HG02571 (cell line): Measurements from ENCODE around the gene VPS11.
A peak's percentile ranks its signal among the peaks of the same experiment; 100 is the strongest.
"Not testable (repeated sequence)": the region's sequence is repeated elsewhere in the genome, so short reads cannot be mapped to it uniquely, and the experiment has no call there.

ENCODE experiments used
- ATAC-seq: cut with Tn5 transposase; IDR thresholded peaks from one replicate; pipeline ENCODE4 v1.9.1; 2021; ENCODE audit warnings: mild to moderate bottlenecking, moderate library complexity; ENCODE audit not compliant: unreplicated experiment

The VPS11 gene

DNA sequence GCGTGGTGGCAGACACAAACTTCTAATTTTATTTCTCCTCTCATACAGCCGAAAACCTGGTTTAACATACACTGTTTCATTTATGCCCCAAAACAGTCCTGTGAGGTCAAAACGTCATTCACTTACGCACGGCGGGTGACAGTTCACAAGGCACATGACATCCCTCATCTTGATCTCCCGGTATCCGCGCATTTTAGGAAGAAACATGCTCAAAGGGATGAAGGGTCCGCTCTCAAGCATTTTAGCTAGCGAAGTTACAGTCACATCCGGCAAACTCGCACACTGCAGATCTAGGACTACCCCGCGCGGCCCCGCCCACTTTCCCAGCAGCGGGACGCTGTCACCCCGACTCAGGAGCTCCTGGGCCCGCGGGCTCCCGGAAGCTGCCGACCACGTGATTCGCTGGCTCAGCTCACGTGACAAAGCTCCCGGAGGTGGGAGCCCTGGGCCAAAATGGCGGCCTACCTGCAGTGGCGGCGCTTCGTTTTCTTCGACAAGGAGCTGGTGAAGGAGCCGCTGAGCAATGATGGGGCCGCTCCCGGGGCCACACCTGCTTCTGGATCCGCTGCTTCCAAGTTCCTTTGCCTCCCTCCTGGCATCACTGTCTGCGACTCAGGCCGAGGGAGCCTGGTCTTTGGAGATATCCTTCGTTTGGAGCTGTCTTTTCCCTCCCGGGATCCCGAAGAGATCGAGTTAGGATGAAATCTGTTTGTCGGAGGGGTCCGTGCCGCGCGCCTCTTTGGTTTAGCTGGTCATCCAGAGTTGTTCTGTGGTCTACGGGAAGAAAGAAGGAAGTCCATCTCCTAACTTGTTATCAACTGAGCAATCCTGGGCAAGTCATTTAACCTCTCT lies at the start of gene VPS11:
VPS11 (plus strand) TSS at position 448 of the 852 bp plus-strand sequence; CDS start at position 454, 6 bp downstream.
- peak; percentile 87 for ATAC-seq

DNA sequence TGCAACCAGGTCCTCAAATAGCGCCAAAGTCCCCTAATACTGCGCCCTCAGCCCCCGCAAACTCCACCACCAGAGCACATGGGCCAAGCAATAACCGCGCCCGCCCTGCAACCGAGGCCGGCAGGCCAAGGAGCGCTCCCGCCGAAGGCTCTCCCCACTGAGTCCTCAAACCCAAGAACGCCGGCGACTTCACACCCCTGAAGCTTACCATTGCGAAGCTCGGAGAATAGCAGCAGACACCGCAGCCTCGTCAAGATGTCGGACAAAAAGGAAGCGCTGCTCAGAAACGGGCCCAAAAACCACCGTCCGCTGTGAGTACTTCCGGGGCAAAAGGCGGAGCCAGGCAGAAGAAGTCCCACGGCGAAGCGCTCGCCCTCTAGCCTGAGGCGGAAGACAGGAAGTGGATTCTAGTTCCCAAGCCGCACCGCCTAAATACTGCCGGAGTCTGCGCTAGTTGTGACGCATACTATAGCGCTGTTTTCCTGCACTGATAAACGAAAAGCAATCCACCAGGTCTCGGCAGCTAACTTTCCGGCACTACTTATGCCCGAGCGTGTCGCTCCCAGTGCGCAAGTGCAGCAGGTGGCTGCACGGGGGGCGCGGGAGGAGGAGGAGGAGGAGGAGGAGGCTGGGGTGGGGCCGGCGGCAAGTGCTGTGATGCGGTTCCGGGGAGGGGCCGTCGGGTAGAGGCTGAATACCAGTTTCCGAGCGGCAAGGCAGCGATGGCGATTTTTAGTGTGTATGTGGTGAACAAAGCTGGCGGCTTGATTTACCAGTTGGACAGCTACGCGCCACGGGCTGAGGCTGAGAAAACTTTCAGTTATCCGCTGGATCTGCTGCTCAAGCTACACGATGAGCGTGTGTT lies 49.3 kb upstream of the VPS11 start, which contains the start of the genes RPS25 and TRAPPC4:
RPS25 (minus strand) TSS at position 270 of the 865 bp plus-strand sequence; CDS start at position 211, 59 bp downstream.
TRAPPC4 (plus strand) TSS at position 693 of the 865 bp plus-strand sequence; CDS start at position 723, 30 bp downstream.
- ATAC-seq = peak; percentile 84

DNA sequence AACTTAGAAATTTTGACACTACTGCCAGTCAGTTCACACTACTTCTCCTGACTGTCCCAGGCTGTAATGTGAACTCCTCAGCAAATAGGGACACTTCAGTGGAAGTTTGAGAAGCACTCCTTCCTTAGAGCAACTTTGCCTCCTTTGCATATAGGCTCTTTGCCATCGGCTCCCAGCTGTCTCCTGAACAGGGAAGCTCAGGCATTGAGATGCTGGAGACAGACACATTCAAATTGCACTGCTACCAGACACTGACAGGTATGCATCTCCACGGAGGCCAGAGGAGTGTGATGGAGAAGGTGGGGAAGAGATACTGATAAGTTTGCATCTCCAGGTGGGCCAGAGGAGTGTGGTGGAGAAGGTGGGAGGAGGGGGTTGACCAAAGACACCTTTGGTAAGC lies 47.6 kb upstream of the VPS11 start:
- no peak for ATAC-seq

DNA sequence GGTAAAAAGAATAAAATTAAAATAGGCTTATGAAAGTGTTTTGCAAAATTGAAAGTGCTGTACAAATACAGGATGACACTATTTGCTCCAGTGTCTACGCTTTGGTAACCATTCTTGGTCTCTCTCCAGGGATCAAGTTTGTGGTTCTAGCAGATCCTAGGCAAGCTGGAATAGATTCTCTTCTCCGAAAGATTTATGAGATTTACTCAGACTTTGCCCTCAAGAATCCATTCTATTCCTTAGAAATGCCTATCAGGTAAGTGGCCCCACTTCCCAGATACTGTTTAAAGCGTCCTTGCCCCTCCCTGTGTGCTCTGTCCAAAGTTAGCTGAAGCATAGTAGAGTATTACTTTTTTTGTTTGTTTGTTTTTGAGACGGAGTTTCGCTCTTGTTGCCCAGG lies 46.0 kb upstream of the VPS11 start:
- ATAC-seq = no peak

DNA sequence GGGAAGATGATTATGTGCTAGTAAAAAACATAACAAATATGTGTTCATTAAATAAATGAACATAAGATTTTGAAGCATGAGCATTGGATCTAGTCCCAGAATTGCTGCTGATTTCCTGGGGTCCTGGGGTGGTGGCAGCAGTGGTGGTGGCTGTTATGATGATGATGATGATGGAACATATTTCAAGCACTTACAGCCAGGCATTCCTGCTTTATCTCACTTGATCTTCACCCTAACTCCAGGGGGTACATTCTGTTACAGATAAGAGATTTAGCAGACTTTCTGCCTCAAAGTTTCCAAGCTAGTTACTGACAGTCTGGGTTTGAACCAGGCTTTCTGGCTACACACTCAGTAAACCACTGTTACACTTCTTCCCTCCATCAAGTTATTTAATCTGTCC lies 43.9 kb upstream of the VPS11 start:
- ATAC-seq = no peak

DNA sequence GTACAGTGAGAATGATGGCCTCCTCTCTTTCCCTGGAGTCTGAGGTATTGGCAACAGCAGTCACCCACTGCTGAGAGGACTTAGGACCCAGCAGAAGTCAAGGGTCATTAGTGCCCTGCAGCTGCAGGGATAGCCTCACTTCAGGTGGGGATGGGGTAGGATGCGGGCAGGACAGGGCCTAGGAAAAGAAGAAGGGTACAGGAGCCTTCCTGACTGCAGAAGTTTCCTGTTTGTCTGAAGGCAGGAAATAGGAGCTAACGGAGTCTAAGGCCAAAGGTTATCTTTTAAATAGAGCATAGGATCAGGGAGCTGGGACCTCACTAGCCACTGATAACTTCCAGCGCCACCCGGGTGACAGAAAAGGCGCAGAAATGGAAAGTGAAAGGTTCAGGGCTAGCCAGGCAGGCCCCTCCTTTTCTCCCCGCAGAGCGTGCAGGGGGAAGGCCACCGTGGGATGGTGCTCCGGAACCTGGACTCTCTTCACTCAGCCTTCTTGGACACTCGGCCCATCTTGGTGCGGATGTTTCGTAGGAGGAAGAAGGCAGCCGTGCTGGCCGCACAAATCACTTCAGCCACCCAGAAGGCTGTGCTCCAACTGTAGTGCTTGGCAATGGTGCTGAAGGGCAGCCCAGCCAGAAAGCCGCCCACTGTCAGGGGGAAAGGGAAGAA lies 43.1 kb upstream of the VPS11 start:
- ATAC-seq = no peak

DNA sequence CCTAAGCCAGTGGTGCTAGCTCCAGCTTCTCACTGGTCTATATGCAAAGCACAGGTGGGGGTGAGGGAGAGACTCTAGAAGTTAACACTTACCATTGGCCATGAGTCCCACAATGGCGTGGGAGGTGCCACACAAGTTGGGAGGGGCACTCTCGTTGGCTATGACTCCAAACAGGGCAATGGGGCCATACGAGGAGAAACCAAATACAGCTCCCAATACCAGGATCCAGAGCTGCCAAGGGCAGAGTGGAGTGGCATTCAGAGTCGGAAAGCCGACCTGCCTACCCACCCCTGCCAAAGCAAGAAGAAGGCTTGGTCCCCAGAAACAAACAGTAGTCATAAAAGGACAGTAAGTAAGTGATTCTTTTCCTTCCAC lies 42.5 kb upstream of the VPS11 start:
- no peak for ATAC-seq

DNA sequence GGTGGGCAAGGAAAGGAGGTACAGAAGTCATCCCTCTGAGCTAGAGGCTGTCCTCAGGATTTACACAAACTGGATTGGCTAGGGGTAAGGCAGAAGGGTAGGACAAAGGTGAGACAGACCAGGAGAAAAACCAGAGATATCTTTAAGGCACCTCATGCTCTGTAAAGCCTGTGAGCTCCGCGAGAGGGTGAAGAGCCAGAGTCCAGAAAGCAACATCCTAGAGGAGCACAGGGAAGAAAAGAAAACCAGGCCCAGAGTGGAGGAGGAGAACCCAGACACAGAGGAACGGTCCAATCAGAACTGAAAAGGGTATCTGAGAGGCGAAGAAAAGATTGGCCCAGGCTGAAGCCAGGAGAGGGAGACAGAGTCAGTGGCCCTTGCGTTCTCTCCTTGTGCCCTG lies 42.1 kb upstream of the VPS11 start:
- no peak for ATAC-seq

DNA sequence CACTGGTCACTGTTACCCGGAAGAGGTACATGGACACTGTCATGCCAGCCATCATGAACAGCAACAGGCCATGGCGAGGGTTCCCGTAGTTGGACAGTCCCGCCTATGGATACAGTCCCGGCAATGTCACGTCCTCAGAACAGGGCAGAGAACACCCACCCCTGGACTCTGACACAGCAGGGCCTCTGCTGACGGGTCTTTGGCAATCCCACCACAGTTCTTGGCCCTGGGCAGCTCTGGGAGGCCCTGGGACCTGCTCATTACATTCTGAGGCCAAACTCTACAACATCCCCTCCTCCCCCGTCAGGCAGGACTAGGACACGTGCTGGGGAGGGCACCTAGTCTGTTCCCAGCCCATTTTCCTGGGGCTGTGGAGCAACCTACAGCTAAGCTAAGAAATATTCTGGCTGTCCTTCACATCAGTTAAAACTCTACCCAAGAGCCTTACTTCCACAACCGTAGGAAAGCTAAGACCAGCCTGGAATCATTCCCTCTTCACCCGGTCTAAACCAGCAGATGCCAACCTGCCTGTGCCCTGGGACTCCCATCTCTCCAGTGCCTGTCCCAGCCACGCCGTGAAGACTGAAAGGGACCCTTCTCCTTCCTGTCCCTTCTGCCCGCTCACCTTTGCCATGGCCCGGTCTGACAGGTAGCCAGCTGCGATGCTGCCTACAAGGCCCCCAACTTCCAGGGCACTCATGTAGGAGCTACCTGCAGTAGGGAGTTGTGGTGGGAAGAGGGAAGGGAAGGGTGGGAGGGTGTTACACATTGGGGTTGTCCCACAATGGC lies 41.4 kb upstream of the VPS11 start:
- no peak for ATAC-seq

DNA sequence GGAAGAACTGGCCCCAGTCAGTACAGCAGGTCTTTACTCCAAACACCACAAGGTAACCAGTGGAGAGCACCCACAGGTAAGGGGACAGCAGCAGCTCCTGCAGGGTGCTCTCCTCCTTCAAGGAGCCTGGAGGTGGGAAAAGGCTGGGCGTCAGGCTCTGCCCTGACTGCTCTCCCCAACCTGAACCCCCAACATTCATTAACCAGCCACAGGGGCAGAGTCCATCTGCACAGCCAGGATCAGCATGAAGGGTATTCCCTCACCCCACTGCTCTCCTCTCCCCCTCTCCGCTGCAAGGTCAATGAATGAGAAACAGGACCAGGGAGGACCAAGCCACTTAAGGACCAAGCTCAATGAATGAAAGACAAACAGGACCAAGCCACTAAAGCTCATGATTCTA lies 40.6 kb upstream of the VPS11 start:
- no peak for ATAC-seq

DNA sequence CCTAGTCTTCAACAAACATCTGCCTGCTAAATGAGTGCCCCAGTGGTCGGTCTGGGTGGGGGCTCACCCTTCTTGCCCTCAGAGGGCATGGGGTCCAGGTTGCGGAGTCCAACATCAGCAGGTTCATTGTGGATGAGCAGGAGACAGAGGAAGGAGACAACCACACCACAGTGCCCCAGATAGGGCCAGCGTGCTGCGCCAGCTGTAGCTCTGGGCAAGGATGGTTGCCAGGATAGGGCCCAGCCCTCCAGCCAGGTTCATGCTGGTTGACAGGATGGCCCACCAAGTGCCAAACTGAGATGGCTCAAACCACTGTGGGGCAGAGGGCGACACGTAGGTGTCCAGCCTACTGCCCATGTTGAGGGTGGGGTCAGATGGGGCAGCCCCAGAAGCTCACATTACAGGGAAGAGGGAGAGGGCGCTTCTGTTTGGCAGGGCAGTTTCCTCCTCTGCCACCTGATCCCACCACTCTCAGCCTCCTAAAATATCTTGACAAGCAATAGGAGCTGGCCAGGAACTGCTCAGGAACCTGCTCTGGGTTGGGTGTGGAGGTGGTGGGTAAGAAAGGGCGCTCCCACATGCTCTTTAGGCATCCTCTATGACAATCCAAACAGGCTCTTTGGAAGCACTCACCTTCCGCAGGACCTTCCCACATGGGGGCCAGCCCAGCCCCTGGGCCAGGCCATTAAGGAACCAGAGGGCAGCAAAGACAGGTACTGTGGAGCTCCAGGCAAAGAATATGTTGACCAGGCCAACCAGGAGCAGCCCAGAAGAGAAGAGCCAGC lies 39.9 kb upstream of the VPS11 start:
- no peak for ATAC-seq

DNA sequence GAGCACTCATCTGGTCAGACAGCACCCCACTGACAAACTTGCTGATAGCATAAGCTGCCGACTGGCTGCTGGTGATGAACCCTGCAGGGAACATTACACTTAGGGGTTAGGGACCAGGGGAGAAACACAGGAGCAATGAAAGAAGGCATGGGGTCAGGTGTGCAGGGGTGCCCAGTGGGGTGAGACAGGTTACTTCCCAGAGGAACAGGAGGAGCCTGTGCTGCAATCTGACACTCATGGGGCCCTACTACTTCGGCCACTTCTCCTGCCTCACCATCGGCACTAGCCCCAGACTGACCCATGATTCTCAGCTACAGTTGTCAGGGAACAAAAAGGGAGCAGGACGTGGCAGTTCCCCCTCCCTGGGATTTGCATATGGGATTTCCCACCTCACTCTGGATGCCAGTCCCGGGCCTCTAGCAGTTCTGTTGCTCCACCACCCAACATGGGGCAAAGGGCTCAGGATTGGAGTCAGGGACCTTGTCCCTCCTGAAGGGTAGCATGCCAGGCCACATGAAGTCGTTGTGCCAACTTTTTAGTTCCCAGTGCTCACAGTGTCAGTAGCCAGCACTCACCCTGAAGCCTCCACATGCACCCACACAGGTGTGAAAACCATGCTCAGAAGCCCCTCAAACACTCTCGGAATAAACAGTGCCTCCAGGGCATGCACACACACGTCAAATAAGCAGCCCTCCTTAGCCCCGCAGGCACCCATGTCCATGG lies 39.1 kb upstream of the VPS11 start:
- ATAC-seq = no peak

DNA sequence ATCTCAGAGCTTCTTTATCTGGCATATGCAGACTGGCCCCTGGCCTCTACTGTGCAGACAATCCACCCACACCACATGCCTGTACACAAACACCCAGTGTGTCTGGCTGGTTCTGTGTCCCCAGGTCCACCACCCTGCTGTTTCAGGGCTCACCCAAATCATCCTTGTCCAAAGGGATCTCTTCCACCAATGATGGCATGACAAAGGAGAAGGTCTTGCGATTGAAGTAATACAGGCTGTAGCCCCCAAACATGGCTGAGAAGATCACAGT lies 38.6 kb upstream of the VPS11 start:
- ATAC-seq = no peak

DNA sequence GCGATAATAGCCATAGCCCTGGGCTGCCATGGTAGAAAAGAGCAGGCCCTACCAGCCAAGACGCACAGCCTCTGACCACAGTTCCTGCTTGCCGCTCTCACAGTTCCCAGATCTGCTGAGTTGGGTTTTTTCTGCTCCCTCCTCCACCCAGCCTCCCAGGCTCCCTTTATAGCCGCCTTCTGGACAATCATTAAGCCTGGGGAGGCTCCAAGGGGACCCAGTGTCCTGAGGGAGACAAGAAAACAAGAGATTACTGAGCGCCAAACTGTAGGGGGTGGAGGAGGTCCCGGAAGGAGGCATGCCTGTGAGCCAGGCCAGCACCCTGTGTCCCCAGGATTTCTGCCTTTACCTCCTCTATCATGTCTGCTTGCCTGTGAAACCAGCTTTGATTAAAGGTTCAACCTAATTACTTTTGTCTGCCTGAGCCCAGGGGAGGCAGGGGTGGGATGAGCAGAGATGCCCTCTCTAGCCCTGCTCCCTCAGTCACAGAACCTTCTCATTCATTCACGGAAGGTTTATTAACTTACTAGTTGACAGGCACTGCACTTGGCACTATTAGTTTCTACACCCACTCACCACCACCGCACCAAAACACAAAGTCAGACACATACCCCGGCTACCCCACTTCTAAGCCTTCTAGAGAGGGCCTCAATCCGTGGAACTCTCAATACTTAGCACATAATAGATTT lies 38.1 kb upstream of the VPS11 start:
- ATAC-seq = peak; percentile 16

DNA sequence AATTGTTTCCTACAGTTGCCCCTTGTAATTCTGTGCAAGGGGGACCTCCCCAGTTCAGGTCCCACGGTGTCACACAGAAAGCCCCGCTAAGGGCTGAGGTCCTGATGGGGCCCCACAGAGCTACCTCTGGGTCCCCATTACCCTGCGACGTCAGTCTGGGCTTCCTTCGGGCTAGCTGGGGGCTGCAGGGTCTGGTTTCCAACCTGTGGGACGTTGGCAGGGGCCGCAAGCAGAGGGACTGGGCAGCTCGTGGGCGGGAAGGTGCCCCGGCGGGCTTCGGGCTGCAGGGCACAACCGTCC lies 37.6 kb upstream of the VPS11 start:
- peak; percentile 12 for ATAC-seq

DNA sequence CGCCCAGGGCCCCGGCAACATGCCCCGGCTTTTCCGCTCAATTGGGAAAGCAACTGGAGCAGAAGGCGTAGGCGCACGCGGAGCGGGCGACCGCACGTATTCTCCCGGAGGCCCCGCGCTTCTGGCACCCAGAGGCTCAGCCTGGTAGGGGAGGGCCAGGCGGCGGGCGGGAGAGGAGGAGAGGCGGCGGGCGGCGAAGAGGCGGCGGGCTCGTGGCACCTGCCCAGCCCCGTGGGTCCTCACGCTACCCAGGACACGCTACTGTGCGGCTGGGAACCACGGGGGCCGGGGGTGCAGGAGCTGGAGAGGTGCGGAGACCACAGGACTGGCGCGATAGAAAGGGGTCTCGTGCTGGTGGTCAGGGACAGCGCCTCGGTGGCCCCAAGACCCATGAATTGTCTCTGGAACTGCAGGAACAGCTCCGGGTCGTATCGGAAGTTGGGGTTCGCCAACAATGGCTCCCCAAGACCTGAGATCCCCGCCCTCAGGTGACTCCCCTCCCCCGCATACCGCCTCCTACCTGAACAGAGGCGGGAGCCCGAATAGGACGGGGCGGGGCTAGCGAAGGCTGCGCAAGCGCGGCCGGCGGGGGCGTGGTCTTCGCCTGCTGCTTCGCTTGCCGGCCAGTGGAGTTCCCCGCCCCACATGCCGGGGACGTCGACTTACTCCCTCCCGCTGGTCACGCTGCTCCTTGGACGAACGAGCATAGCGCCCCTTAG lies 37.1 kb upstream of the VPS11 start, which contains the start of gene SLC37A4:
SLC37A4 (minus strand) TSS at position 549 of the 719 bp plus-strand sequence.
- ATAC-seq = peak; percentile 83

DNA sequence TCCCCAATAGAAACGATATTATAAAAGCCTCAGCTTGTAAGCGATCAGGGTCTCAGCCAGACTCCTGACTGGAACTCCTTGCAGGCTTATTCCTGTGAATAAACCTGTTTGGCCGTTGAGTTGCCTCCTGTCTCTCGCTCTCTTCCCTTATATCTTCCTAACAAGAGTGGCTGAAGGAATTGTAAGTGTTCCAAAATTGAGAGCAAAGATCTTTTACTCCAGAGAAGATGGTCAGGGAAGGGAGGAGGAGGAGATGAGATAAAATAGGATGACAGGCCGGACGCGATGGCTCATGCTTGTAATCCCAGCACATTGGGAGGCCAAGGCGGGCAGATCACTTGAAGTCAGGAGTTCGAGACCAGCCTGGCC lies 35.7 kb upstream of the VPS11 start:
- ATAC-seq = no peak

DNA sequence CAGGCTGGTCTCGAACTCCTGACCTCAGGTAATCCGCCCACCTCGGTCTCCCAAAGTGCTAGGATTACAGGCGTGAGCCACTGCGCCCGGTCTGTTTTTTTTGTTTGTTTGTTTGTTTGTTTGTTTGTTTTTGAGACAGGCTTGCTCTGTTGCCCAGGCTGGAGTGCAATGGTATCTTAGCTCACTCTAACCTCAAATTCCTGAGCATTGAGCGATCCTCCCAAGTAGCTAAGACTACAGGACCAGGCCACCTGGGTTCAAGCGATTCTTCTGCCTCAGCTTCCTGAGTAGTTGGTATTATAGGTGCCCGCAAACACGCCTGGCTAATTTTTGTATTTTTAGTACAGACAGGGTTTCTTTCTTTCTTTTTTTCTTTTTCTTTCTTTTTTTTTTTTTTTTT lies 34.2 kb upstream of the VPS11 start:
- not testable (repeated sequence) for ATAC-seq
